Measurements from ENCODE around the gene ITGAV.
"Not testable (repeated sequence)": the region's sequence is repeated elsewhere in the genome, so short reads cannot be mapped to it uniquely, and the experiment has no call there.

The ITGAV gene

DNA sequence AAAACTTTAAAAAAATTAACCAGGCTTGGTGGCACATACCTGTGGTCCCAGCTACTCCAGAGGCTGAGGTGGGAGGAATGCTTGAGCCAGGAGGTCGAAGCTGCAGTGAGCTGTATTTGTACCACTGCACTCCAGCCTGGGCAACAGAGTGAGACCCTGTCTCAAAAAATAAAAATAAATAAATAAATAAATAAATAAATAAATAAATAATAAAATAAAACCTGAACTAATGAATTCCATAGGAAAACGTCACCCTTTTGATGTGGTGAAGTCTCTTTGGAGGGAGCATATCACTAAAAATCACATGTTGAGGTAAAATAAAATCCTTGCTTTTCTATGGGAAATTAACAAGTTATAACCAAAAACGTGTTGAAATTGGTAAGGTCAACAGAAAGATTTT, 29.6 kb upstream of the ITGAV start:
- Mint-ChIP-seq H3K27me3 (peaks cover 31% of the 10 kb centered on the region), H3K27ac (ENCODE audit: low read depth) (no peak overlapping the region), H3K9me3 (no peaks in the 10 kb centered on the region), H3K4me3 (no peak overlapping the region), H3K4me1 (no peaks in the 10 kb centered on the region), H3K36me3 (ENCODE audit: insufficient read depth) (no peaks in the 10 kb centered on the region)
- DNase-seq (ENCODE audit: low spot score in 2 of 2) (no peak), ATAC-seq (replicated peaks; ENCODE audit: extremely low read depth, poor library complexity, severe bottlenecking) (no peak)

- Mint-ChIP-seq H3K27ac (ENCODE audit: low read depth) (no peak overlapping the region), H3K4me1 (no peaks in the 10 kb centered on the region), H3K9me3 (no peaks in the 10 kb centered on the region), H3K27me3 (peaks cover 34% of the 10 kb centered on the region), H3K36me3 (ENCODE audit: insufficient read depth) (no peaks in the 10 kb centered on the region), H3K4me3 (no peak overlapping the region)
- ATAC-seq (replicated peaks; ENCODE audit: extremely low read depth, poor library complexity, severe bottlenecking) (no peak), DNase-seq (ENCODE audit: low spot score in 2 of 2) (no peak)
These were observed 28.2 kb upstream of the ITGAV start for GRCh38 chr2:186561467-186562208.

DNA sequence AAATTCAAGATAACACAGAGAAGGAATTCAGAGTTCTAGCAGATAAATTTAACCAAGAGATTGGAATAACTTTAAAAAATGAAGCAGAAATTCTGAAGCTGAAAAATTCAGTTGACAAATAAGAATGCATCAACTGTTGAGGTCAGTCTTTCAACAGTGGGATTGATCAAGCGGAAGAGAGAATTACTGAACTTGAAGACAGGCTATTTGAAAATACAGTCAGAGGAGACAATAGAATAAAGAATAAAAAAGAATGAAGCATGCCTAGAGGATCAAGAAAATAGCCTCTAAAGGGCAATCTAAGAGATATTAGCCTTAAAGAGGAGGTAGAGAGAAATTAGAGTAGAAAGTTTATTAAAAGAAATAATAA, 27.7 kb upstream of the ITGAV start:
- H3K4me3 Mint-ChIP-seq = no peak overlapping the region

DNA sequence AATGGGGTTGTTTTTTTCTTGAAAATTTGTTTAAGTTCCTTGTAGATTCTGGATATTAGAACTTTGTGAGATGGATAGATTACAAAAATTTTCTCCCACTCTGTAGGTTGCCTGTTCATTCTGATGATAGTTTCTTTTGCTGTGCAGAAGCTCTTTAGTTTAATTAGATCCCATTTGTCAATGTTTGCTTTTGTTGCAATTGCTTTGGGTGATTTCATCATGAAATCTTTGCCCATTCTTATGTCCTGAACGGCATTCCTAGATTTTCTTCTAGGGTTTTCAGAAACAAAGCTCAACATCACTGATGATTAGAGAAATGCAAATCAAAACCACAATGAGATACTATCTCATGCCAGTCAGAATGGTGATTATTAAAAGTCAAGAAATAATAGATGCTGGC, 21.3 kb upstream of the ITGAV start:
- ATAC-seq (replicated peaks; ENCODE audit: extremely low read depth, poor library complexity, severe bottlenecking); DNase-seq (ENCODE audit: low spot score in 2 of 2); H3K4me3 Mint-ChIP-seq: not testable (repeated sequence)

More for the DNA sequence above, 27.7 kb upstream of the ITGAV start:
- Mint-ChIP-seq H3K9me3 (no peaks in the 10 kb centered on the region), H3K27ac (ENCODE audit: low read depth) (no peak overlapping the region), H3K27me3 (peaks cover 34% of the 10 kb centered on the region), H3K36me3 (ENCODE audit: insufficient read depth) (no peaks in the 10 kb centered on the region), H3K4me1 (no peaks in the 10 kb centered on the region)
- no peak for ATAC-seq (replicated peaks; ENCODE audit: extremely low read depth, poor library complexity, severe bottlenecking)
- no peak for DNase-seq (ENCODE audit: low spot score in 2 of 2)

DNA sequence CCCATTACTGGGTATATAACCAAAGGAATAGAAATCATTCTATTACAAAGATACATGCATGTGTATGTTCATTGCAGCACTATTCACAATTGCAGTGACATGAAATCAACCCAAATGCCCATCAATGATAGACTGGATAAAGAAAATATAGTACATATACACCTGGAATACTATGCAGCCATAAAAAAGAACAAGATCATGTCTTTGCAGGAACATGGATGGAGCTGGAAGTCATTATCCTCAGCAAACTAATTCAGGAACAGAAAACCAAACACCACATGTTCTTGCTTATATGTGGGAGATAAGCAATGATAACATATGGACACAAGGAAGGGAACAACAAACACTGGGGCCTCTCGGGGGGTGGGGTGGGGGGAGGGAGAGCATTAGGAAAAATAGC, 20.7 kb upstream of the ITGAV start:
- not testable (repeated sequence) for ATAC-seq (replicated peaks; ENCODE audit: extremely low read depth, poor library complexity, severe bottlenecking); H3K9me3 Mint-ChIP-seq; DNase-seq (ENCODE audit: low spot score in 2 of 2); H3K4me1 Mint-ChIP-seq; H3K4me3 Mint-ChIP-seq; H3K27ac Mint-ChIP-seq (ENCODE audit: low read depth); H3K36me3 Mint-ChIP-seq (ENCODE audit: insufficient read depth)
- H3K27me3 Mint-ChIP-seq = peaks cover 12% of the 10 kb centered on the region

More for the DNA sequence above, 21.3 kb upstream of the ITGAV start:
- not testable (repeated sequence) for H3K27ac Mint-ChIP-seq (ENCODE audit: low read depth); H3K4me1 Mint-ChIP-seq; H3K36me3 Mint-ChIP-seq (ENCODE audit: insufficient read depth); H3K9me3 Mint-ChIP-seq
- H3K27me3 Mint-ChIP-seq = peaks cover 18% of the 10 kb centered on the region

DNA sequence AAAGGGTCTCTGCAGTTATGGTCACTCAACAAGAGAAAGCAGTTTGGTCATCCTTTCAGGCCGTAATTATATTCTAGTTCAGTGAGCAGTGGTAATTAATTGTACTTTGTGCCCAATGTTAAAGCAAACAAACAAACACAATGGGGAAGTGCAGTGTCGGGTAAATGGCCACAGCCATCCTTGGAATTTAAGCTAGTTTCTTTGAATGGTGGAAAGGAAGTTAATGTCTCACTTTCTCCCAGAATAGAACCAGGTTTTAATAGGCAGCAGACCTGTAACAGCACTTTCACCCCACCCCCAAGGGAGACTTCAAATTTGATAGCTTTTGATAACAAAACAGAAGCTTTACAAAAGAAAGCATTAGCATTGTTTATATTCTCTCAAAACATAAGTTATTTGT, 20.0 kb upstream of the ITGAV start:
- no peak for ATAC-seq (replicated peaks; ENCODE audit: extremely low read depth, poor library complexity, severe bottlenecking)
- no peaks in the 10 kb centered on the region for H3K4me1 Mint-ChIP-seq
- no peaks in the 10 kb centered on the region for H3K9me3 Mint-ChIP-seq
- H3K27me3 Mint-ChIP-seq = peaks cover 7% of the 10 kb centered on the region
- no peaks in the 10 kb centered on the region for H3K36me3 Mint-ChIP-seq (ENCODE audit: insufficient read depth)
- no peak overlapping the region for H3K4me3 Mint-ChIP-seq
- no peak for DNase-seq (ENCODE audit: low spot score in 2 of 2)
- H3K27ac Mint-ChIP-seq (ENCODE audit: low read depth) = no peak overlapping the region

GRCh38 chr2:186570604-186571003, 19.3 kb upstream of the ITGAV start:
- no peak overlapping the region for H3K4me3 Mint-ChIP-seq
- H3K9me3 Mint-ChIP-seq = no peaks in the 10 kb centered on the region
- DNase-seq (ENCODE audit: low spot score in 2 of 2) (no peak), ATAC-seq (replicated peaks; ENCODE audit: extremely low read depth, poor library complexity, severe bottlenecking) (no peak)
- H3K27me3 Mint-ChIP-seq = no peaks in the 10 kb centered on the region
- H3K4me1 Mint-ChIP-seq = no peaks in the 10 kb centered on the region
- H3K27ac Mint-ChIP-seq (ENCODE audit: low read depth) = no peak overlapping the region
- H3K36me3 Mint-ChIP-seq (ENCODE audit: insufficient read depth) = no peaks in the 10 kb centered on the region

- H3K27ac Mint-ChIP-seq (ENCODE audit: low read depth) = no peak overlapping the region
- DNase-seq (ENCODE audit: low spot score in 2 of 2) (no peak), ATAC-seq (replicated peaks; ENCODE audit: extremely low read depth, poor library complexity, severe bottlenecking) (no peak)
- no peaks in the 10 kb centered on the region for H3K4me1 Mint-ChIP-seq
- no peaks in the 10 kb centered on the region for H3K36me3 Mint-ChIP-seq (ENCODE audit: insufficient read depth)
- H3K27me3 Mint-ChIP-seq = no peaks in the 10 kb centered on the region
- no peak overlapping the region for H3K4me3 Mint-ChIP-seq
- no peaks in the 10 kb centered on the region for H3K9me3 Mint-ChIP-seq
These were observed 17.2 kb upstream of the ITGAV start for GRCh38 chr2:186572705-186573104.

GRCh38 chr2:186573531-186573930, 16.3 kb upstream of the ITGAV start:
- H3K36me3 Mint-ChIP-seq (ENCODE audit: insufficient read depth) = no peaks in the 10 kb centered on the region
- ATAC-seq (replicated peaks; ENCODE audit: extremely low read depth, poor library complexity, severe bottlenecking) (no peak), DNase-seq (ENCODE audit: low spot score in 2 of 2) (no peak)
- no peaks in the 10 kb centered on the region for H3K4me1 Mint-ChIP-seq
- no peak overlapping the region for H3K4me3 Mint-ChIP-seq
- no peak overlapping the region for H3K27ac Mint-ChIP-seq (ENCODE audit: low read depth)
- no peaks in the 10 kb centered on the region for H3K9me3 Mint-ChIP-seq
- H3K27me3 Mint-ChIP-seq = no peaks in the 10 kb centered on the region

- no peaks in the 10 kb centered on the region for H3K4me1 Mint-ChIP-seq
- no peaks in the 10 kb centered on the region for H3K9me3 Mint-ChIP-seq
- ATAC-seq (replicated peaks; ENCODE audit: extremely low read depth, poor library complexity, severe bottlenecking) (no peak), DNase-seq (ENCODE audit: low spot score in 2 of 2) (no peak)
- no peaks in the 10 kb centered on the region for H3K36me3 Mint-ChIP-seq (ENCODE audit: insufficient read depth)
- no peaks in the 10 kb centered on the region for H3K27me3 Mint-ChIP-seq
- H3K27ac Mint-ChIP-seq (ENCODE audit: low read depth) = no peak overlapping the region
- no peak overlapping the region for H3K4me3 Mint-ChIP-seq
These were observed 14.6 kb upstream of the ITGAV start for GRCh38 chr2:186575302-186575701.

GRCh38 chr2:186575856-186576255, 14.0 kb upstream of the ITGAV start:
- no peak for ATAC-seq (replicated peaks; ENCODE audit: extremely low read depth, poor library complexity, severe bottlenecking)
- Mint-ChIP-seq H3K4me1 (no peaks in the 10 kb centered on the region), H3K9me3 (no peaks in the 10 kb centered on the region), H3K4me3 (no peak overlapping the region), H3K27me3 (no peaks in the 10 kb centered on the region), H3K27ac (ENCODE audit: low read depth) (no peak overlapping the region), H3K36me3 (ENCODE audit: insufficient read depth) (no peaks in the 10 kb centered on the region)
- no peak for DNase-seq (ENCODE audit: low spot score in 2 of 2)

GRCh38 chr2:186576614-186577013, 13.2 kb upstream of the ITGAV start:
- H3K27me3 Mint-ChIP-seq = no peaks in the 10 kb centered on the region
- H3K4me3 Mint-ChIP-seq = no peak overlapping the region
- H3K27ac Mint-ChIP-seq (ENCODE audit: low read depth) = no peak overlapping the region
- H3K4me1 Mint-ChIP-seq = no peaks in the 10 kb centered on the region
- DNase-seq (ENCODE audit: low spot score in 2 of 2) (no peak), ATAC-seq (replicated peaks; ENCODE audit: extremely low read depth, poor library complexity, severe bottlenecking) (no peak)
- H3K36me3 Mint-ChIP-seq (ENCODE audit: insufficient read depth) = no peaks in the 10 kb centered on the region
- H3K9me3 Mint-ChIP-seq = no peaks in the 10 kb centered on the region

DNA sequence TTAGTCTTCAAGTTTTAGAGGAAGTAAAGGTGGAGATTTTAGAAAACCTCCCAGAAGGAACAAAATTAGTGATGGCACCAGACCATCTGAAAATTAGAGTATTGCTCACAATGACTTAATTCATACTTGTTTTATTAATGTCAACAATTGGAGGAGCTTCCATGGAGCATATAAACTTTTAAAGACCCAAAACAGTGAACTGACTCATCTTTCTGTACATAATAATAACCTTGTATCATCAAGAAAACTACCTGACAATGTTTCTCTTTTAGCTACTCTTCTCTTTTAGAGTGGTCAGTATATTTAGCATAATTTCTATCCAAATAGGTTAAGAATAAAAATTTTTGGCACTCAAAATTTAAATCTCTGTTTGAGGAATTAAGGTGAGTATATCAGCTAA, 7.2 kb upstream of the ITGAV start:
- Mint-ChIP-seq H3K27me3 (peaks cover 13% of the 10 kb centered on the region), H3K27ac (ENCODE audit: low read depth) (no peak overlapping the region), H3K4me3 (no peak overlapping the region), H3K4me1 (no peaks in the 10 kb centered on the region), H3K36me3 (ENCODE audit: insufficient read depth) (no peaks in the 10 kb centered on the region), H3K9me3 (no peaks in the 10 kb centered on the region)
- ATAC-seq (replicated peaks; ENCODE audit: extremely low read depth, poor library complexity, severe bottlenecking) = no peak
- no peak for DNase-seq (ENCODE audit: low spot score in 2 of 2)
